GM18951 (cell line): ENCODE data around the gene GORAB.

Source experiments
- POLR2A ChIP-seq: IDR thresholded peaks from 4 replicates; pipeline ENCODE4 v1.6.1; 2011; ENCODE audit warnings: mild to moderate bottlenecking; ENCODE audit not compliant: insufficient read length, insufficient read depth; ENCODE audit errors: extremely low read depth
- in situ Hi-C: fragments of 300-500 bp; cut with MboI; formaldehyde crosslinking; loops from one replicate; pipeline ENCODE4 v1.12.0; 2022; ENCODE audit warnings: low sequenced_read_pairs, mixed read lengths, inconsistent platforms; ENCODE audit not compliant: unreplicated experiment

Gene GORAB

DNA sequence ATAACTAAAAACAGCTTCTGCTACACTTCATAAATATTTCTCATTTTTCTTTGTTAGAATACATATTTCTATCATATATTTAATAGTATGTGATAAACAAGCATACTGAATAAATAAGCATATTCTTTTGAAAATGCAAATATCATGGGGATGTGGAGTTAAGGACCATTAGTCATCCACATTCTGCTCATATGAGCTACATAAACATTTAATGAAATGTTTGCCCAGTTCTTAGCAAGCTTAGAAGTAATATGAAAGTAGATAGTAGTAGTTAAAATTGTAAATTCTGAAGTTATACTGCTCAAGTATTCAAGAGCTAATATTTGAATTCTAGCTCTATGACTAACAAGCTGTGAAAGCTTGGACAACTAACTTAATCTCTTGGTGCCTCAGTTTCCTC, 10.1 kb upstream of the GORAB start:
- in situ Hi-C loops = no loop called here
- TF ChIP-seq POLR2A = no peak

DNA sequence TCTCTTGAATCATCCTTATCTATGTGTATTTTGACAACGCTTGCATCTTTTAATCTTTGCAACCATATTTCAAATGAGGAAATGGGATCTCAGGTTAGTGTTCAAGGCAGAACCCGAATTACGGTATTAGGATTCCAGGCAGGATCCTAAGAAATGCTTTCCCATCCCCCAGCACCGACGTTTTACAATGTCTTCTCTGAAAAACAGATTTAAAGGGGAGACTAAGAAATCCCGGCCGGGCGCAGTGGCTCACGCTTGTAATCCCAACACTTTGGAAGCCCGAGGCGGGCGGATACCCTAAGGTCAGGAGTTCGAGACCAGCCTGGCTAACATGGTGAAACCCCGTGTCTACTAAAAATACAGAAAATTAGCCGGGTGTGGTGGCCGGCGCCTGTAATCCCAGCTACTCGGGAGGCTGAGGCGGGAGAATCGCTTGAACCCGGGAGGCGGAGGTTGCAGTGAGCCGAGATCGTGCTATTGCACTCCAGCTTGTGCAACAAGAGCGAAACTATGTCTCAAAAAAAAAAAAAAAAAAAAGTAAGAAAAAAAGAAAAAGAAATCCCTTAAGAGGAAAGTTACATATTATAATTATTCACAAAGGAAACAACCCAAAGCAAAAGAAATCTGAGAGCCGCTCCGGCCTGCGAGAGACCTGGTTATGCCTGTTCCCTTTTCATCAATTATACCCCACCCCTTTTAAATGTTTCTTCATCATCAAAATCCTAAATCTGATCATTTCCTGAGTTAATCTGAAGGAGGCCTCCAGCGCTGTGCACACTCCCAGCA, 801 bp upstream of the GORAB start:
- in situ Hi-C loops = no loop called here
- TF ChIP-seq POLR2A = no peak

DNA sequence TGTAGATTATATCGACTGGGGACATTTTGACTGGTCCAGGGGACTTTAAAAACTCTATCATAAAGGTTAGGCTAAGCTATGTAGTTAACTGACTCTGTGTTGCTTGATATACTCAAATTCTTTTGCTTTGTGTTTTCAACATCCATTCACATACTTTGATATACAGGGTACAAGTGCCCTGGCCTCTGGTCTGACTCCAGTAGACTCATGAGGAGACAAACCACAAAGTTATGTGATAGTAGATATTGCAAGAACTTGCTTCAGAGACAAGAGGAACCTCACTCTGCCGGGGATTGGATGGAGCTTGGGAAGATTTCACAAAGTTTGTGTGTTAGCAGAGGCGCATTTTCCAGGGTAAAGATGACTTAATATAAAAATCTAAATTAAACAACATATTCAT, 1.3 kb downstream of the GORAB start:
- no peak for TF ChIP-seq POLR2A
- in situ Hi-C loops = no loop called here

DNA sequence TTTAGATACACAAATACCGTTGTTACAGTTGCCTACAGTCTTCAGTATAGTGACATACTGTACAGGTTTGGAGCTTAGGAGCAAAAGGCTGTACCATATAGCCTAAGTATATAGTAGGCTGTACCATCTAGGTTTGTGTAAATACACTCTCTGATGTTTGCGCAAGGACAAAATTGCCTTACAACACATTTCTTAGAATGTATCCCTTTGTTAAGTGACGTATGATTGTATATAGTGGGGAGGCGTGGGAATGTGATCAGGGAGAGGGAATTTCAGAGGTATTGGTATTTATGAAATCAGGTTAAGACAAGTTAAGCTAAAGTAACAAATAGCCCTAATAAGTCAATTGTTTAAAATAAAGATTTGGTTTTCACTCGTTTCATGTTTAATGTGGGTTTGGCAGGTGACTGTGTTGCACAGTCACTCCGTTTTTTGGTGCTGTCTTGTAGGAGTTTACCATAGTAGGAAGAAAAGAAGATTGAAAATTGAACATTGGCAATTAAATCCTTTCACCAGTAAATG, 2.7 kb downstream of the GORAB start:
- in situ Hi-C loops = no loop called here

DNA sequence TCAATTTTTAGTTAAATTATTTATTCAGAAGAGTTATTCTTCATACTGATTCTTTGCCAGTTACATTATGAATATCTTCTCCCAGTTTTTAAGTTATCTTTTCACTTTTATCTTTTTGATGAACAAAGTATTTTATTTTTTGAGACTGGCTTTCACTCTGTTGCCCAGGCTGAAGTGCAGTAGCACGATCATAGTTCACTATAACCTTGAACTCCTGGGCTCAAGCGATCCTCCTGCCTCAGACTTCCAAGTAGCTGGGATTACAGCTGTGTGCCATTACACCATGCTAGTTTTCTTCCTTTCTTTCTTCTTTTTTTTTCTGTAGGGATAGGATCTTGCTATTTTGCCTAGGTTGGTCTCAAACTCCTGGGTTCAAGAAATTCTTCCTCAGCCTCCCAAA, 3.5 kb downstream of the GORAB start:
- TF ChIP-seq POLR2A = no peak
- in situ Hi-C loops = no loop called here

More for the DNA sequence above, 2.7 kb downstream of the GORAB start:
- TF ChIP-seq POLR2A = no peak

DNA sequence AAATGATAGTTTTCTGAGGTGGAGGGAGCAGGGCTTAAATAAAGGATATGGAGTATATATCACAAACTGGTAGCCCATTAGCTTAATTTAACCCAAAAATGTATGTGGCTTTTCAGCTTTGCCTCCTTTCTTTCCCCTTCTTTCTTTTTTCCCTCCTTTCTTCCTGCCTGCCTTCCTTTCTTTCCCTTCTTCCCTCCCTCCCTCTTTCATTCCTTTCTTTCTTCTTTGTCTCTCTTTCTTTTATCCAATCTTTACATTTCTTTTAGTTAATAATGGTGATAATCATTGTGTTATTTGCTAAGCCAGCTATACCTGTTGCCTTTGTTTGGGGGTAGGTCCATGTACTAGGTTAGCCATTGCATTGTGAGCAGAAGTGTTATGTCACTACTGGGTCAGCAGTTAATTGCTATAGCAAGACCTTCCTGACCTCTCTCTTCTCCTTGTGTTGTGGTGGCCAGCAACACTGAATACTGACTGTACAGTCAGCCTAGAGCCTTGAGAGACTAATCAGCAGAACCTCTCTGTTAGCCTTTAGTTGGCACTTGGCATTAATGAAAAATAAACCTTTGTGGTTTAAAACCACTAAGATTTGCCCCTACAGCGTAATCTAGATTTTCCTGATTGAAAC, 5.1 kb downstream of the GORAB start:
- no peak for TF ChIP-seq POLR2A
- in situ Hi-C loops = no loop called here

GRCh38 chr1:170537798-170538503, 6.0 kb downstream of the GORAB start:
- in situ Hi-C loops = no loop called here
- TF ChIP-seq POLR2A = no peak

DNA sequence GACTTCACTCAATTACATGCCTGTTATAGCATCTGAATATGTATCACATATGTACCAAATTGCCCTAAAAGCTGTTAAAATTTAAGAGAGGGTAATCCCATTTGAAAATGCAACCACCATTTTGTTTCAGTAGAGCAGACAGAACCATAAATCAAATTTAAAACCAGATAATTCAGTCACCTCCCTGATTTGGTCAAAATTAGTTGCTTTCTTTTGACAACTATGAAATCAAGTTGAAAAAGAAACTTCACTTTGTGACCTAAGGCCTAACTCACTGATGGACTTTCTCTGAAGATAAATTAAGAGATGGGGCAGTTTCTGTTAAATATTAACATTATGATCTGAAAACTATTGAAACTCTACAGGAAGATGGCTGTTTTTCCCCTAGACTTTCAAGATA, 6.7 kb downstream of the GORAB start:
- TF ChIP-seq POLR2A = no peak
- in situ Hi-C loops = no loop called here

GRCh38 chr1:170539154-170539553, 7.2 kb downstream of the GORAB start:
- TF ChIP-seq POLR2A = no peak
- in situ Hi-C loops = no loop called here

DNA sequence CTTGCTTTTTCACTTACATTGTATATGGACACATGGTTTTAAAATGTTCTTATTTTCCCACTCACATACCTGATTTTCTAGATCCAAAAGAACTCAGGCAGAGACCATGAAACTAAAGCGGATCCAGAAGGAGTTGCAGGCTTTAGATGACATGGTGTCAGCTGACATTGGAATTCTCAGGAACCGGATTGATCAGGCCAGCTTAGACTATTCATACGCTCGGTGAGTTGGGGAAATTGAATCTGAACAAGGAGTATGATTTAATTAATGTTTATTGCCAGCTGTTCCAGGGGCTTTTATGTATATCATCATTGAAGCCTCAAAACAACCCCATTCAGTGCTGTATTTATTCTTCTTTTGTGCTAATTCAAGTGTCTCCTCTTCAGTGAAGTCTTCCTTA, 12.7 kb downstream of the GORAB start:
- TF ChIP-seq POLR2A = no peak
- in situ Hi-C loops = no loop called here

DNA sequence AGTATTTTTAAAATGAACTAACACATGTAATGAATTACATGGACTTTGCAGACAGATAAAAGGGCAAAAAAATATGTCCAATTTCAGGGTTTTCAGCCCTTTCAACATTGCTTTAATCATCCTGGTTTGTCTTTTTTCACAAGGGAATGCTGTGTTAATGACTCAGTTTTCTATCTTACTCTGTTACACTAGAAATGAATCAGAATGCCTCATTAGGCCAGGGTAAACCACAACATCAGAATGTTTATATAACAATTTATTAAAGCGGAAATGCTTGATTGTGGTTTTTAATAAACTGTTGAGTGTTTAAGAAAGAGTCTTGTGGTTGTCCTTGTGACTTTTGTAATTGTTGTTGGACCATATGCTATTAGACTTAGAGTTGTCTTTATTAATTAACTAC, 13.5 kb downstream of the GORAB start:
- in situ Hi-C loops = no loop called here
- no peak for TF ChIP-seq POLR2A

- no peak for TF ChIP-seq POLR2A
- in situ Hi-C loops = no loop called here
Observed at GRCh38 chr1:170547255-170547654, 15.3 kb downstream of the GORAB start.

GRCh38 chr1:170548497-170548896, 16.5 kb downstream of the GORAB start:
- no peak for TF ChIP-seq POLR2A
- in situ Hi-C loops = no loop called here
